ENCODE measurements around the gene VAMP5. TPM values are rescaled to one million over a fixed set of nuclear protein-coding genes. Genes with fewer than 3 reads are reported as not detected.

Gene VAMP5
- total RNA-seq, 1 experiment from 2014 or later = 0.40 TPM

GRCh38 chr2:85536479-85536878 is 47.8 kb upstream of the VAMP5 start:
- DNase-seq = peak; percentile 87
- Histone ChIP-seq H3F3A (ENCODE audit: low read length, unreplicated experiment) (peaks cover 17% of the 10 kb centered on the region), H3K4me1 (ENCODE audit: insufficient read depth, low read length) (peaks cover 32% of the 10 kb centered on the region), H3K9me2 (replicated peaks; ENCODE audit: low read length) (no peaks in the 10 kb centered on the region), H3K9me3 (ENCODE audit: low read length) (no peaks in the 10 kb centered on the region), H3K27ac (ENCODE audit: low read length) (peak overlapping the region; percentile 97), H3K4me2 (ENCODE audit: low read length) (peak overlapping the region; percentile 99), H3K4me3 (ENCODE audit: low read length) (peak overlapping the region; percentile 95), H3K36me3 (ENCODE audit: low read depth, low read length) (peaks cover 21% of the 10 kb centered on the region), H4K20me1 (ENCODE audit: low read length) (peaks cover 24% of the 10 kb centered on the region), H3K9ac (ENCODE audit: low read length) (peak overlapping the region; percentile 100), H2AFZ (ENCODE audit: low read length) (no peak overlapping the region), H3K79me2 (ENCODE audit: low read length) (peaks cover 56% of the 10 kb centered on the region), H3K27me3 (ENCODE audit: low read length) (no peaks in the 10 kb centered on the region)
- POLR2A ChIA-PET (ENCODE audit: unreplicated experiment) = interaction anchor here (1.1 kb wide), 1 partner anchor 65 kb away, joined by 4 read pairs; no protein-coding TSS in a partner anchor
- intact Hi-C loops (cut with micrococcal nuclease) = loop anchor here (1.0 to 2.0 kb wide), 3 partner anchors 20 to 38 kb away; no protein-coding TSS in a partner anchor
- peak; percentile 36 for ATAC-seq
- TF ChIP-seq CTCF (conservative IDR thresholded peaks at IDR 0.05; ENCODE audit: low read depth, low read length) (no peak), EZH2 (IDR thresholded peaks at IDR 0.05; ENCODE audit: low read length, unreplicated experiment) (no peak), EZH2phosphoT487 (IDR thresholded peaks at IDR 0.05; ENCODE audit: borderline replicate concordance, low read length) (no peak)
- BruUV-seq (replicated peaks) = no TSS peak
- CTCF ChIA-PET = no interaction called here

- intact Hi-C loops (cut with micrococcal nuclease) = loop anchor here (1.0 to 2.0 kb wide), 4 partner anchors 21 to 117 kb away; no protein-coding TSS in a partner anchor
Observed at GRCh38 chr2:85537600-85538506, 46.4 kb upstream of the VAMP5 start.

More at GRCh38 chr2:85537600-85538506, 46.4 kb upstream of the VAMP5 start:
- CTCF ChIA-PET = no interaction called here
- peak overlapping the region; percentile 97 for H3K27ac ChIP-seq (ENCODE audit: low read length)
- H2AFZ ChIP-seq (ENCODE audit: low read length) = peak overlapping the region; percentile 59
- peaks cover 38% of the 10 kb centered on the region for H4K20me1 ChIP-seq (ENCODE audit: low read length)
- no peak for TF ChIP-seq EZH2 (IDR thresholded peaks at IDR 0.05; ENCODE audit: low read length, unreplicated experiment)
- no peak for TF ChIP-seq CTCF (conservative IDR thresholded peaks at IDR 0.05; ENCODE audit: low read depth, low read length)
- TF ChIP-seq EZH2phosphoT487 (IDR thresholded peaks at IDR 0.05; ENCODE audit: borderline replicate concordance, low read length) = no peak
- ATAC-seq = peak; percentile 8
- peaks cover 44% of the 10 kb centered on the region for H3K4me1 ChIP-seq (ENCODE audit: insufficient read depth, low read length)
- H3K9me3 ChIP-seq (ENCODE audit: low read length) = no peaks in the 10 kb centered on the region
- no peaks in the 10 kb centered on the region for H3K27me3 ChIP-seq (ENCODE audit: low read length)
- POLR2A ChIA-PET (ENCODE audit: unreplicated experiment) = interaction anchor here (0.6 to 3.5 kb wide), 8 partner anchors 8 to 225 kb away, joined by 3 to 27 read pairs (median 4); no protein-coding TSS in a partner anchor
- TSS peak; percentile 68 for BruUV-seq (replicated peaks)
- peak overlapping the region; percentile 99 for H3K4me2 ChIP-seq (ENCODE audit: low read length)
- peaks cover 35% of the 10 kb centered on the region for H3K36me3 ChIP-seq (ENCODE audit: low read depth, low read length)
- DNase-seq = peak; percentile 31
- H3F3A ChIP-seq (ENCODE audit: low read length, unreplicated experiment) = peaks cover 30% of the 10 kb centered on the region
- H3K4me3 ChIP-seq (ENCODE audit: low read length) = peak overlapping the region; percentile 95
- no peaks in the 10 kb centered on the region for H3K9me2 ChIP-seq (replicated peaks; ENCODE audit: low read length)
- peaks cover 70% of the 10 kb centered on the region for H3K79me2 ChIP-seq (ENCODE audit: low read length)
- peak overlapping the region; percentile 100 for H3K9ac ChIP-seq (ENCODE audit: low read length)
